NCI-H128 (cell line): ENCODE results near the gene ADCY5.

ENCODE experiments used
- DNase-seq: peaks from one replicate; lab custom pipeline; 2025; ENCODE audit not compliant: unreplicated experiment; lab: John Stamatoyannopoulos, UW

ADCY5 gene

GRCh38 chr3:123372686-123373473 lies 76.0 kb downstream of the ADCY5 start:
- DNase-seq = no peak

GRCh38 chr3:123371859-123372685 lies 76.8 kb downstream of the ADCY5 start:
- no peak for DNase-seq

DNA sequence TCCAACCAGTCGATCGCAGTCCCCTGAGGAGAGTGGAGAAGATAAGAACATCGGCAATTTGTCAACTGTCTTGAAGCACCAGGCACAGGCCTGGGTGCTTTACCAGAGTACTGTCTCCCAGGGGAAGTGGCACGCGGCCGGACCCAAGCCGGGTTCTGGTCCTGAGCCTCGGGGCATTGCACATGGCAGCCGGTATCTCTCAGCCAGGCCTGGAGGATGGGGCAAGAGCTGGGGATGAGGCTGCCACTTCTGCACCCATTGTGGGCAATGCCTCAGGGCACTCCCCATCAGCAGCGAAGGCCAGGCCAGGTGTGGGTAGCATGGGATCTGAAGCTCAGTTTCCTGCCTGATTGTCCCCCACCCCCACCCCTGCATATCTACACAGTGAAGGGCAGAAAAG lies 77.5 kb downstream of the ADCY5 start:
- no peak for DNase-seq

GRCh38 chr3:123370819-123371218 lies 78.1 kb downstream of the ADCY5 start:
- DNase-seq = no peak

DNA sequence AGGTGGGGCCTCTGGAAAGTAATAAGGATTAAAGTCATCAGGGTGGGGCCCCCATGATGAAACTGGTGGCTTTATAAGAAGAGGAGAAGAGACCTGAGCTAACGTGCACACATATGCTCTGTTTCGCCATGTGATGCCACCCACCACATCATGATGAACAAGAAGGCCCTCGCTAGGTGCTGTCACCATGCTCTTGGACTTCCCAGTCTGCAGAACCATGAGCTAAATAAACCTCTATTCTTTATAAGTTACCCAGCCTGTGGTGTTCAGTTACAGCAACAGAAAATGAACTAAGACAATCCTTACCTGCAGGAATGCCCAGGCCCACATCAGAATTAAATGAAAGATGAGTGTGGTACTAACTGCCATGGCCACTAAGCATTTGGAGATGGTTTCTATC lies 79.8 kb downstream of the ADCY5 start:
- no peak for DNase-seq

DNA sequence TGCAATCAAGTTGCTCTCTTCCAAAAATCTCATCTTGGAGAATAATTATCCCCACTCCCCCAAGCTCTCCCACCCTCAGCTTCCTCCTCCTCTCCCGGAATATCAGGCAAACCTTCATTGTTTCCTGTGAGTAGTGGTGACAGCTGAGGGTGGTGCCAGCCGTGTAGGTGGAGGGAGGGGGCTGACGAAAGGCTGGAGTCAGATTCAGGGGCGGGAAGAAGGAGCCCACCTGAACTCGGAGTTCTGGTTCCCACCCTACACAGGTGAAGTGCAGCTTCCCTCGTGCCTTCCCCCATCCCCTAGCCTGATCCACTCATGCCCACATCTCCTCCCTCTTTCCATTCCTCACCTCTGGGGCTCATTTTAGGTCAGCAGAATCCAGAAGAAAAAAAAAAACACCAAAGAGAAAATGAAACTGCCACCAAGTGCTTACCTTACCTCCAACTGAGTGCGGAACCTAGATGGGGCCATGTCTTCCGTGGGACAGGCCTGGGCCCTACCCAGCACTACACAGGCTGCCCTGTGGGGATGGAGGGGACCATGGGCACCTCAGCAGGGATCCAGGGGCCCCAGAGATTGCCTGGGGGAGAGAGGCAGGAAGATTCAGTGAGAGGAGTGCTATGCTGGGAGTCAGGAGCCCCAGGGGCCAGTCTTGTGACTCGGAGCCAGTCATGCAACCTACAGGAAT lies 81.3 kb downstream of the ADCY5 start:
- no peak for DNase-seq

- no peak for DNase-seq
Measured at GRCh38 chr3:123365450-123366143, 83.3 kb downstream of the ADCY5 start.

GRCh38 chr3:123361071-123361470 lies 87.8 kb downstream of the ADCY5 start:
- no peak for DNase-seq

DNA sequence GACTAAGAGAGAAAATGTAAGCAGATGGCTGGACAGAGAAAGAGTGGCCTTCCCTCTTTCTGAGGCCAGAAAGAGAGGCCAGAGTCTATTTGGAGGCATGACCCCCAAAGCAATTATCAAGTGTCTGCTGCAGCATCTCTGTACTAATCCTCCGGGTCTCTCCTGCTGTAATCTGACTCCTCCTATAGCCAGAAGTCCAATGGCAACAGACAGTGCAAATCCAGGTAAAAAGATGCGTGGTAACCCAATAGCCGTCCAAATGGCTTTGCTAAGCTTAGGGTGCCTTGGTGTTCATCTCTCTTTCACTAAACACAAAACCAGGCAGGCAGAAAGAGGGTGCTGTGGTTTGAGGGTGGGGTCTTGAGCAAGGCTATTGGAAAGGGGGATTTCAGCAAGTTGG lies 91.6 kb downstream of the ADCY5 start:
- DNase-seq = no peak

- no peak for DNase-seq
Measured at GRCh38 chr3:123353850-123354233, 95.0 kb downstream of the ADCY5 start.

GRCh38 chr3:123353227-123353849 lies 95.6 kb downstream of the ADCY5 start:
- no peak for DNase-seq

GRCh38 chr3:123352134-123352554 lies 96.7 kb downstream of the ADCY5 start:
- DNase-seq = no peak

DNA sequence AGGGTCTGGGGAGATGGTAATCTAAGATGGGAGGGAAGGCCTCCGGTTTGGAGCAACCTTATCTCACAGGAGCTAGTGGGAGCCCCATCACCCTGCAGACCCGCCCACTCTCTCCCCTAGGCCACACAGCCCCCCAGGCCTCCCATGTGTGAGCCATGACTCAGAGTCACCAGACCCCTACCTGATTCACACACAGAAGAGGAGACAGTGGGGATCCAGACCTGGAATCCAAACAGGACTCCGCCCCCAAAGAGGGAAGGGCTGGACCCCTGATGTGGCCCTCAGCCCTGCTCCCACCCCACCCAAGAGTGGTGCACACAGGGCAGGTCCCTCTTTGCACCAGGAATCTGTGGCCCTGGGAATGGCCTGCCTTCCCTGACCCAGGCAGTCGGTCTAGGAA lies 97.4 kb downstream of the ADCY5 start:
- no peak for DNase-seq

GRCh38 chr3:123350971-123351370 lies 97.9 kb downstream of the ADCY5 start:
- DNase-seq = no peak

DNA sequence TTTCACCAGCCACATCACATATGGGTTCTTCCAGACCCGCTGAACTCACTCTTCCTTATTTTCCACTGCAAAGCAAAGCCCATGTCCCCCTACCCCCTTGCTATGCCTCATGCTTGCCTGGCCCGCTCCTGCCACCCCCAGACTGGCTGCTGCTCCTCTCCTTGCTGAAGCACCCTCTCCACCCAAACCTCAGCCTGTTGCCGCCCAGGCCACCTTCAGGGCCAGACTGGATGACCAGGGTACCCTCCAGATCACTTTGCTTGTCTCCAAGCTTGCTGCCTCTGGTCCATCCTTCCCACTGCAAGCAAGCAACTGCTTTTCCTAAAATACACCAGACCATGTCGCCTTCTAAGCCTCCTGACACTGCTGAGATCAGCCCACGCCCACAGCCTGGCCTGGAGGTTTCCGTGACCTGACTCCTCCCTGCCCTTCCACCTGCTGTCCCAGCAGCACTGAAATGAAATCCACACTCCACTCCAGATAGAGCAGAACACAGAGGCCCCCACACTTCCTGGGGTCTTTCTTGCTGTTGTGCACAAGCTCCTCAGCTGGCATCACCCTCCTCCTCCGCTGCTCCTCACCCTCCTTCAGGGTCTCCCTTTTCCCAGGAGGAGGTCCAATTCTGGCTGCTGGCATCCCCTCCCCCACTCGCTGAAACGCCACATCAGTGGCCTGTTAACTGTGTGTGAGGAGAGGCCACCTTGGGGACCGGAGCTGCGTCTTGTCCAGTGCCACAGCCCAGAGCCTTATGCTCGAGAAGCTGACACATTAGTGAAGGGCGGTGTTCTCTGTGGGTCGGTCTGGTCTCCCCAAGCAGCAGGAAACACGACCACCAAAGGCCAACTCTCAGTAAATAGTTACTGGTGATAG lies 99.1 kb downstream of the ADCY5 start:
- no peak for DNase-seq

DNA sequence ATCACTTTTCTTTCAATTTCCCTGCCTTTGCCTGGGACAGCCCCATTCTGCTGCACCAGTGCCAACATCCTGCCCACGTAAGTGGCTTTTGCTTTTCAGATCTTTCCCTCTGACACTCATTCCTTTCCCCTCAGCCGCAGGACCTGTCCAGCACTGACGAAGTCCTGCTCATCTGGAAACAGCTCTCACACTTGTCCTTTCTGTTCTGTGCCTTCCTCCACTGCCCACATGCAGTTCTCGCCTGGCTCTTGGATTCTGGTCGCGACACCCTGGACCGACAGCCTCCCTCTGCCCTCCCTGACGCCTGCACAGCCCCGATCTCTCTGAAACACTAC lies 99.7 kb downstream of the ADCY5 start:
- DNase-seq = no peak

DNA sequence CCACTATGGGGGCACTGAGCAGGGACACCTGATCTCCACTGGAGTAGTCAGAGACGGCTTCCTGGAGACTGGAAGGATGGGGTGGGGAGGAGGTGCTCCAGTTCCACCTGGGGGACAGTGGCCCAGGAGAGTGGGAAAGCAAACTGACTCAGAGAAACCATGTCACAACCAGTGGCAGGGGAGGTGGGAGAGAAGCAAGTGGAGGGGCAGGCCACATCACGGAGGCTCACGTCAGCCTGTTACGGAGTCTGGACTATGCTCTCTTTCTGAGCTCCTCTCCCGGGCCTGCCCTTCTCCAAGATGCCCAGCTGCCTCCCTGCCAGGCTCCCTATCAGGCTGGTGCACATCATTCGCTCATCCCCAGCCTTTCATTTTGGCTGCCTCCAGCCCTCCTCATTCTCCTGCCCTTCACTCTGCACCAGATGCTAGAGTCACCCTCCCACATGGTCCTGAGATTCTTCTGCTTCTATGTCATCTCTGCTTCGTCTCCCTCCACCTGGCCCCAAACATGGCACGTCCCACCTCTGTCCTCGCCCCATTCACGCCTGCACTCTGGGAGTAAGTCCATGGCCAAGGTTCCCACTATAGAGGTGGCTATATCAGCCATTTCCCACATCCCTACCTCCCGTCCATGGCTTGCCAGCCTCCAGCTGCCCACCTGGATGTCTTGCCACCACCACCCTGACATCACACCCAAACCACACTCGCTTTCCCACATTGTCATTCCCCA lies 100.3 kb downstream of the ADCY5 start:
- no peak for DNase-seq

- DNase-seq = peak; percentile 14
Measured at GRCh38 chr3:123347691-123348264, 101.1 kb downstream of the ADCY5 start.

- no peak for DNase-seq
Measured at GRCh38 chr3:123347205-123347604, 101.7 kb downstream of the ADCY5 start.
